Umbilical cord (tissue), 1 donor: ENCODE measurements around the gene BIRC2. TPM values are rescaled to one million over a fixed set of nuclear protein-coding genes. Genes with fewer than 3 reads are reported as not detected.

ENCODE experiments used
- total RNA-seq: library from RNA; depleted of rRNA; stranded (reverse); fragments of >200 nt; gene quantifications from one replicate; pipeline ENCODE4 v1.2.3, GENCODE V29; 2014; ENCODE audit warnings: low replicate concordance; ENCODE audit not compliant: insufficient read depth

Gene BIRC2
- total RNA-seq, 1 donor from 2014 or later = 80.4 TPM

Other genes starting within 250 kb of the BIRC2 start
- gene YAP1, start 236.8 kb upstream of the BIRC2 start, total RNA-seq = 306 TPM
- 3.9 TPM for gene BIRC3, start 29.7 kb upstream of the BIRC2 start, total RNA-seq
- gene TMEM123, start 105.6 kb downstream of the BIRC2 start, total RNA-seq = 136 TPM
- 23.8 TPM for gene MMP7, start 183.5 kb downstream of the BIRC2 start, total RNA-seq